ENCODE measurements around the gene NPPC.

GRCh38 chr2:231927566-231927890, 1.3 kb upstream of the NPPC start:
- TF ChIP-seq CTCF (IDR thresholded peaks at IDR 0.05; ENCODE audit: insufficient read depth, low read length, poor library complexity, severe bottlenecking) (no peak), EZH2phosphoT487 (conservative IDR thresholded peaks at IDR 0.05; ENCODE audit: low read length) (no peak)
